ENCODE data around the gene ARHGEF9.

- no peak for TF ChIP-seq YY1 (IDR thresholded peaks at IDR 0.05; ENCODE audit: low read depth)
- no peak for TF ChIP-seq REST (IDR thresholded peaks at IDR 0.05; ENCODE audit: low read depth)
- no peak for TF ChIP-seq MAX (IDR thresholded peaks at IDR 0.05)
- no peak for TF ChIP-seq TCF12 (IDR thresholded peaks at IDR 0.05; ENCODE audit: low read depth)
- no peak for TF ChIP-seq RAD21 (IDR thresholded peaks at IDR 0.05; ENCODE audit: low read depth)
- TF ChIP-seq CREB1 (IDR thresholded peaks at IDR 0.05; ENCODE audit: low read depth) = no peak
- no peak for TF ChIP-seq EP300 (IDR thresholded peaks at IDR 0.05; ENCODE audit: borderline replicate concordance)
- TF ChIP-seq CEBPB (IDR thresholded peaks at IDR 0.05) = no peak
- no peak for TF ChIP-seq ZBTB7A (IDR thresholded peaks at IDR 0.05; ENCODE audit: low read depth)
- no peak for TF ChIP-seq USF1 (IDR thresholded peaks at IDR 0.05)
- no peak for TF ChIP-seq NFIC (IDR thresholded peaks at IDR 0.05)
- no peak for TF ChIP-seq TAF1 (IDR thresholded peaks at IDR 0.05; ENCODE audit: low read depth)
- no peak for TF ChIP-seq EGR1 (IDR thresholded peaks at IDR 0.05)
These were observed 41.4 kb downstream of the ARHGEF9 start for GRCh38 chrX:63743596-63743995.

Data from Ishikawa (cell line).